GM21367 (cell line): ENCODE measurements around the gene GPC3.

Experiments
- ATAC-seq: cut with Tn5 transposase; IDR thresholded peaks from one replicate; pipeline ENCODE4 v1.9.1; 2021; ENCODE audit not compliant: unreplicated experiment

The GPC3 gene

DNA sequence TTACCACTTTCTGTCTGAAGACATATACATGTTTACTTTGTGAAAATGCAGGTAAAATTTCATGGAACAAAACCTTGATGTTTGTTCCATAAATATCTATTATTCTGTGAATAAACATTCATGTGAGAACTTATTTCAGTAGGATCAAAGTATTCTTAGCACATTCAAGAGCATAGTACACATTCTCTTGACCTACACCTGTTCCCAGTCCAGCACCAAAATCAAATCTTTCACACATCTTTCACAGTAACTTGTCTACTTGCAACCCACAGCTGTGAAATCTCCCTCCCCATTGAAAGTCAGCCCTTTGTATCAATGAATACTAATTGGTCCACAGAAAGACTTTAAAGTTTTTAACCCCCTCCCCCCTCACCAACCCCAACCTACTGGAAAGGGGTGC is 283.2 kb downstream of the GPC3 start:
- ATAC-seq = no peak

DNA sequence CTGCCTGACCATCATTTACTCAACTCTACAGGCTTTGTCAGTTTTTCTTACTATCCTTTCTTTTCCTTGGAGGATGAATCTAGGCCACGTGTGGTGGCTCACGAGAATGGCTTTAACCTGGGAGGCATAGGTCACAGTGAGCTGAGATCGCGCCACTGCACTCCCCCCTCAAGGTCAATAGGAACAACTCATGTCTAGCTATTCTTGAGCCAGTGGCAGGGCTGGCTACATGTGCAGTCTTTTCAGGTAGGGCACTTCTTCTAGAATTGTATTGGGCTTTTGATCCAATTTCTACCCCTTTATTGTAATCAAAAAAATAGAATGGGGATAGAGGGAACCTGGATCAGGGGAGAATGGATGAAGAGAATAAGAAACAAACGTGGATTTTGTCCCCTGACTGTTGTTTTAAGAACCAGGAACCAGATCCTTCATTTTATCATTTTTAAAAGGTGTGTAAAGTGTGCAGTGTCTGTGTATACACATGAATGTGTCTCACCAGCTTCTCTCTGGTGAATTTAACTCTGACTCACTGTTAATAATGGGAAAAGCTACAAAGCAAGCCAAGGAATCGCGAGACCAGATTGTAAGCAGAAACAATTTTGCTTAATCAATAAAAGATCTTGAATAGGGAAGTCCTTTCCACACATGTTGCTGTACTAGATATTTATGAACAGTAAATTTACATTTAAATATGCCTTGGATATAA is 286.2 kb downstream of the GPC3 start:
- ATAC-seq = no peak

DNA sequence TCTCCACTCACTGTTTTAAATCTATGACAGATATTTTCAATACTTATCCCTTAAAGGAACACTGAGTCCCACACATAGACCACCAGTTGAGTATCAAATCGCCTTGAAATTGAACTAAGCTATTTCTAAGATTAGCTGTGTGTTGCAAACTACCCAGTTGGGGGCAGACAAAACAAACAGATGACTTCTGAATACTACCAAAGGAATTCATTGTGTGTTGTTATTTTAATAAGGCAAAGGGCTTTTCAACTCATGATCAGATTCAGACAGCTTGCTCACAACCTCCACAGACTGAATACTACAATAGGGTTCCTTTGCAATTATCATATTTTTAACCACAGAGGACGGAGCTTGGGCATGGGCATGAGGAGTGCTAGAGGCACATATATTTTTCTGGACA is 287.1 kb downstream of the GPC3 start:
- no peak for ATAC-seq

DNA sequence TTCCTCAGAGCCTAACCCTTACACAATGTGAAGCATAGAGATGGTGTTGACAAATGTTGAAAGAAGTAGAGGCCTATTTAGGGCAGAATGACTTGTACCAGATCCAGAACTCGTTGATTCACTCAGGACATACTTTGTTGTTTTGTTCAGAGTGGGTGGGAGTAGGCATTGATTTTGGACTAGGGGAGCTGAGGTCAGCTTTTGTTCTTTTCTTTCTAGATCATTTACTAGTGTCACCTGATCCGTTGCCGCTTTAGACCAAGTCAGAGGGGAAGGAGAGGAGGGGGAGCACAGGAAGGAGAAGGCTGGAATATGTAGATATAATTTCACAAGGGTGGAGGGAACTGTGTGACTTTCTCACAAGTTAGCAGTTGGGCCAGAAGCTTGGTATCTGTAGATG is 287.7 kb downstream of the GPC3 start:
- ATAC-seq = no peak

DNA sequence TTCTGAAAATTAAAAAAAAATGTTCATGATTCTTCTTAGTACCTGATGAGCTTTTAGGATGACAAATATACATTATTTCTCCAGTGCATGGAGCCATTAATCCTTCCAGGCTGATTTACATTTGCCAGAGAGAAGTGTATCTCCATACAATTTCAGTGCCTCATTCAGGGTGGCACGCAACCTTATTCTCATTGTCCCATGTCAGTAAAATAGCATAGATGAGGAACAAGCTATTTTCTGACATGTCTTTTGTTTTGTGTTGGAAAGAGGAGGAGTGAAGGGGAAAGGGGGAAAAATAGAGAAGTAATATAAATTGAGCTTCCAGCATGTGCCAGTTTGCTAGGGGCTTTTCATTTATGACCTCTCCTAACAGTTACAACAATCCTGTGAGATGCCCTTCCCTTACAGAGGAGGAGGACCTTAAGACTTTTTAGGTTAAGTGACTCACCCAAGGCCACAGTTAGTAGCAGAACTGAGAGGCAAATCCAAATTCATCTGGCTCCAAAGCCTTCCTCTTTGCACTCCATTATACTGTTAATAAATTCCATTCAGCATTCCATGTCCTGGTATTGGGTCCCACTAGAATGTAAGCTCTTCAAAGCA is 295.3 kb downstream of the GPC3 start:
- ATAC-seq = no peak

DNA sequence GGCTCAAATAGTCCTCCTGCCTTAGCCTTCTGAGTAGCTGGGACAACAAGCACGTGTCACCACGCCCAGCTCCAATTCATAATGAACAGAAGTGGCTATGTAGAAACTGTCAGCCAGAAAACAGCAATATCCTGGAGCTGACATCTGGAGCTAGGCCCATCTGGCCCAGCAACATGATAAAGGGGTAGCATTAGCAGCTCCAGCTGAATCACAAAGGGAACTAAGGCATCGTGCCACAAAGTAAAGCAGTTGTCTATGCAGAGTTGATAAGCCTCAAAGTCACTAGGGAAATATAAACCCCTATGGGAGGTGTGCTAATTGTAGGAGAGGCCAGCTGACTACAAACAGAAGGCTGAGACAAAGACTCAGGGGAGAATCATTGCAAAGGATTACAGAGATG is 299.6 kb downstream of the GPC3 start:
- no peak for ATAC-seq

DNA sequence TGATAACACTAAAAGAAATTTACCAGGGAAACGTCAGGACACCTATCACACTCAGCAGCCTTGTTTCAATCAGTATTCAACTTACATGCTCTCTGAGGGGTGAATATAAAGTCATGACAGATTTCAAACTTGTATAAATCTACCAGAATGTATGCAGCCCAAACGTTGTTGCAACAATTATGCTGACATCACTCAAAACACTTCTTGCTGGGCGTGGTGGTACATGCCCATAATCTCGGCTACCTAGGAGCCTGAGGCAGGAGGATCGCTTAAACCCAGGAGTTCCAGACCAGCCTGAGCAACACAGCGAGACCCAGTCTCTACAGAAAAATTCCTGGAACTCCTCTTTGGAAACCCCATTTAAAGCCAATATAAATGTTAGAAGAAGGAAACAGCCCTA is 303.5 kb downstream of the GPC3 start:
- ATAC-seq = no peak

DNA sequence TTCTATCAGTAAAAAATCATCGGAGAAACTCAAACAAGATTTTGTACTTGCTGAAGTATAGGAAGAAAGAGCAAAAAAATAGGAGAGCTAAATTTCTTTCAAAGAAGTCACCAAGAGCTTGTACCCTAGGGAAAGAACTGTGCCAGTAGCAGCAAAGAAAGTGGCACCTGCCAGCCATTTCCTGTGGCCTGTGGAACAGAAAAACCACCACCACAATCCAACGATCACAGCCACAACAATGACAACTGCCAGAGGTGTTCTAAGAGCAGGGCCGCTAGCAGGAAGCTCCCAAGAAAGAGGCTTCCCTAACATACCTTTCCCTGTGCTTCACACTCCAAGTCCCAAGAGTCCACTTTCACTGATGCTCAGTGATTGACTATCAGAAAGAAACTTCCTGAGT is 304.0 kb downstream of the GPC3 start:
- ATAC-seq = no peak

DNA sequence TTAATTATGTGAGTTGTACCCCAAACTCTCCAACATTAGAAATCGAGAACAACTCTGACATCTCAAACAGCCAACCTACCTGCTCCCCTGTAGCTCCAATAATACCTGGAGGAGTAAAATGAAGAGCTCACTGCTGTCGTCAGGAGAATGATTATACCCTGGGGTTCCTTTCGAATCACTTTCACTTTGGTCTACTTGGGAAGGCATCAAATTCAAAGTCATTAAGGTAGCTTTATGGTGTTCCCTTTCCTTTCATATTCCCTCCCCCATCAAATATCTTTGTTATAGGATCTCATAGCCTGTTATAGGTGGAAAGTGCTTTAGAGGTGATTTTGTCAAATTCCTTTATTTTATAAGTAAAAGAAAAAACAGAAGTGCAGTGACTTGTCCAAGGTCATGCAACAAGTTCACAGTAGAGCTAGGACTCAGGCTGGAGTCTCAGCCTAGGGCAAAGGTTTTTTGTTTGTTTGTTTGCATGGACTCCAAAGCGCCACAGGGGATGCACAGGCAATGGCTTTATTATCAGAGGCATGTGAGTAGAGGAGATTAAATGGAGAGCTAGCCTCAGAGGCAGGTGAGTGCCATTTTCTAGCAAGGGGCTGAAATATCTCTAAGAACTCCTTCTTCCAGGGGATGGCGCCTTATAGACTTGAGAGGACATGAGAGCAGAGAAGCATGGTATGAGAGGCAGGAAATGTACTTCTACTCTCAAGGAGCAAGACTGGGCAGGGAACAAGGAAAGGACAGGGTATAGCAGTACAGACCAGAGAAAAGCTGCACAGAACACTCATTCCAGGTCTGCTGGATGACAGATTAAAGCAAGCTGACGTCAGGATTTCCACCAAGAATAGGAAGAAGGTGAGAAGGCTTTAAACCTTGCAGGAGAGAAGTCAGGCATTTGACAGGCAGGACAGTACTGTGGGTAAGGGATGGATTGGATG is 308.0 kb downstream of the GPC3 start:
- no peak for ATAC-seq

DNA sequence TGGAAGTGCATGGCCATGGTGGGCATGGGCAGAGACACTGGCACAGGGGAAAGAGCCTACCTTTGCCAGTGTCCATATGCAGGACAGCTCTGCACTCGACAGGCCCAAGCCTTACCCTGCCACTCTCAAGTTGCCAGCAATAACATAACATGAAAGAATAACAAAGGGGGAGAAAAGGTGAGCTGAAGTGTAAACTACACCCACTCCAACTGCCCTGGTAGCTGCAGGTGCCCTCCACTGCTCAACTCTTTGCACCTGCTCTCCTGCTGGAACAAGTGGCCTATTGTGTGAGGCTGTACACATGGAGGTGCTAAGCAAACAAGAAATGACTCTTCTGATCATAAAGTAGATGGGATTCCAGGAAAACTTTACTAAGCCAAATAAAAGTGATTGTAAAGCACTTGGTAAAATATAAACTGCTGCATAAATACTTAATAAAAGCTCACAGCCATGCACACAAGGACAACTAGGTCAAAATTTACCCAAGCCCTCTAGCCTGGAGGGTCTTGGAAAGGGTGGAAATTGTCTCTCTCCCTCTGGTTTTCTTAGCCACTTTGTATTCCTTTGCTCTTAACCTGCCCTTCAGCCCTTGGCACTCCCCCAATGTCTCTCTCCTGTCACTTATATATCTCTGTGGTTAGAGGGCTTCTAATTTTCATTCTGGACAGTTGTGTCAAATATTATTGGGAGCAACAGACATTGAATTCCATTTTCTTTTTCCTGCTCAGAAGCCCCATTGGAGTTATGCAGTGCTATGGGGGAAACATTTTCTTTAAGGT is 308.9 kb downstream of the GPC3 start:
- no peak for ATAC-seq

DNA sequence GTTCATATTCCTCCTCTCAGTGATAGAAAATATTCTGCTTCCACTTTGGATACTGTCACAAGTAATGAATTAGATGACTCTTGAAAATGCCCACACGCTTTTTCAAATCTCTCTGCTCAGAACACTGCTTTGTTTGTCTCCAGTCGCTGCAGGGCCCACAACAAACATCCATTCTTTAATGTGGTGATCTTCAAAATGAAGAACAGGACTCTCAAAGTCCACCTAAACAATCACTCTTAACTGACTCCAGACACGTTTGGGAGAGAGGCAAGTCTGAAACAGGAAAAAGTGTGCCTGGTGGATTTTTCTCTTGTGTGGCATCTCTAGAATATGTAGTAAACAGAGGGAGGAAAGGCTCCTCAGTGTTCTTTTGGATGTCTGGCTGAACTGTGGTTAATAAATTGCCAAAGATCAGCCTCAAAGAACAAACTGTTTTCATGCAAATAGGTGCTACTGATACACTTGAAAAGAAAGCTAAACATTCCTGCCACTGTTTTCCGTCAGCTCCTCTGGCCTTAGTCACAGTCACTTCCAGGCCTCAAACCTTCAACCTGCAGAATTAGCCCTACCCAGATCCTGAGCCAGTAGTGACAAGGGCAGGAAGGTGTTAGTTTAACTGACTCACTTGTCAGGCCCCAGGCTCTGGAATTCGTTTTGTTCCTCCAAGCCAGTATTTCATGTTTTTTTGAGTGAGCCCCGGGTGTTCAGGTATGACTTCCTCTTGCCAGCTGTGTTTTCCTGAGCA is 310.5 kb downstream of the GPC3 start:
- ATAC-seq = no peak

DNA sequence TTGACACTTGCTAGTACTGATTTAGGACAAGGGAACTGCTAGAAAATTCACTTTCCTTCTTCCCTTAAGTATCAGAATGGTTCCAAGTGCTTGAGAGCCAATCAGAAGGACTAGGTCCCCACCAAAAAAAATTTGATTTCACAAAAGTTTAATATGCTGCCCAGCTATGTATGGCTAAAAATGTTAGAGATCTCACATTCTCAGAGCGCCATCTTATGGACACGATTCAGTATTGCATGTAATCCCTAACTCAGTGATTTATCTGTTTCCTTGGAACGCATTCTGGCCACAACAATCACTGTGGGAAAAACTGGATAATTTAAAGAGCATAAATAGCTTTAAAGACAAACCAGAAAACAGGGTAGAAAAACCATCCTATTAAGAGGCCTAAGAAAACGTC is 315.0 kb downstream of the GPC3 start:
- no peak for ATAC-seq

DNA sequence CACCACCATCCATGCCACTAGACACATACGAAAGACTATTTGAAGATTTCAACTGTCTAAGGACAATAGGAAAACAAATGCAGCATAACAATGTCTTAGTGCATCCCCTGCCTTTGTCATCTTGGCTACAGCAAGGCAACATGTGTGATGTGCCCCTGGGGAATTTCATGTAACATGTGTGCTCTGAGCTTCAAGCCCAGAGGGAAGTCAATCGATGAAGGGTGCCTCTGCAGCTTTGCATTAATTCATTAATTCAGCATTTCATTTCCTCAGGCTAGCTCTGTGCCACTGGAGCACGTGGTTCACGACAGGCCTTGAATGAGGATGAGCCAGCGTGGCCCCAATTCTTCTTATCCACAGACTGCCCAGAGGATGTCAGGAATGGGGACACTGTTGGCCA is 316.2 kb downstream of the GPC3 start:
- ATAC-seq = no peak

DNA sequence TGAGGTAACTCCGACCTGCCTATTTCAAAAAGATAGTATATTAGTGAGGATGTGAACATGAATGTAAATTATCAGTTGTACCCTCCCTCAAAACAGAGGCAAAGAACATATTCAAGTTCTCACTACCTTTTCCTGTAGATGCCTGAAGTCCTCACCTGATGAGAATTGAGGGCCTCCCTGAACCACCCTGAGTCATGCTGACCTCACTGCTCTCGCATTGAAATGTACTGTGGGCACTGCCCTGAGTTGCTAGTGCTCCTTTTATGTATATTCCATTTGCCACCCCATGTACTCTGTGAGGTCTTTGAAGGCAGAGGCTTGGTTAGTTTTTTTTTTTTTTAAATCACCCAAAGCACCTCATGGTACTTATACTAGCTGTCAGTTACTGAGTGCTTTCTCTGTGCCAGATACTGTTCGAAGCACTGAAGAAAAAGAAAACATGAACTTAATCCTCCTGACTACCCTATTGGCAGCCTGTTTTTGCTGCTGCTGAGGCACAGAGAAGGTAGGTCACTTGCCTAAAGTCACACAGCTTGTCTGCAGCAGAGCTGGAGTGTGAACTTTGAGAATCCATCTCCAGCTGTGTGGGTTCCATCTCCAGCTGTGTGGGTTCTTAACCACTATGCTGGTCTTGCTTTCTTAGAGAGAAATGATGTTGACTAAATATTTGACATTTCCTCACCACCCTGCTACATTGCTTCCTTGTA is 317.0 kb downstream of the GPC3 start:
- ATAC-seq = no peak

DNA sequence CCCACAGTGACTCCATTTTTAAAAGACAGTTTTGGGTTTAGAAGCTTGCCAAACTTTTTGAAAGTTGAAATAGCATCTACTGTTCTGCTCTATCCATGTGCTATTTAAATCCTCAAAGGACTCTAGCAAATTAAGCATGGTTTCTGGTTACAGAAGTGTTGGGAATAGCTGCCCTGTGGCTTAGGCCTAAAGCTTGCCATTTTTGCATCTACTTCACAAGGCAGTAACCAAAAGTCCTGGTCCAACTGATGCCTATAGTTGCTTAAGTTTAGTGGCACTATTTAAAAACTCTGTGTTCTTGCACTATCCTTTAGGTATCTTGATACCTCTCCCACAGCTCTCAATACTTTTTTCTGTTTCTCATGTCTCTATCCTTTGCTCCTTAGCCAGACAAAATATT is 319.1 kb downstream of the GPC3 start:
- ATAC-seq = no peak

DNA sequence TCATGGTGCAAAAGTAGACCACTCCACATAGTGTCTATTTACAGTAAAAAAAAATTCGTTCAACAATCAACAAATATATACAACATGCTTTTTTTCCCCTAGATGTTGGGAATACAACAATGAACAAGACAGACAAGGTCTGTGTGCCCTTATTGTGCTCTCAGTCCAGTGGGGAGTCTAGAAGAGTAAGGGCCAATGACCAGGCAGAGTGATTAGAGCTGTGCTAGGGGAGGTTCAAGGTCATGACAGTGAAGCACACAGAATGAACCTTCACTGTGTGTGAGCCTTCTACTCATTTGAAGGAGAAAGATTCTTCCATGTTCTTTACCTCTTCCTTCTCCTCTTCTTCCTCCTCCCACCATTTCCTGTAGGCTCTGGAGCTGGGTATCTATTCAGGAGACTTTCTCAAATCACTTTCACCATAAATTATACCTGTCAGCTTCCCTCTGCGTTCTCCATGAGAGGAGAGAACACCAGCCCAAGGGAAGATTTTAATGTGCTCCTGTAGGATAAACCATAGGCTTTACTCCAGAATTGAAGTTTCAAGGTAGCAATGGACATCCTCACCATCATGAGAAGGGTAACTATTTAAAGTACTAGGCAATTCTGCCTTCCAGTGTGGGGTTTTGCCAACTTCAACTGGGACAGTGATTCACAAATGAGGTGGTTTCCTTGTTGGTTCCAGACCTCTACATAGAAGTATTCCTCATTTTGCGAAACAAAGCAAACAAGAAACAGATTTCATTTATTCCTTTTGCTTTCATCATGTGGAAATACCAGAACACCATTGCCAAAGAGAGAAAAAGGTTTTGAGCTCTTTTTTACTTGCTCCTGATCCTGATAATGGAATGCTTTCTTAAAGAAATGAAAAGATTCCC is 323.2 kb downstream of the GPC3 start:
- no peak for ATAC-seq

DNA sequence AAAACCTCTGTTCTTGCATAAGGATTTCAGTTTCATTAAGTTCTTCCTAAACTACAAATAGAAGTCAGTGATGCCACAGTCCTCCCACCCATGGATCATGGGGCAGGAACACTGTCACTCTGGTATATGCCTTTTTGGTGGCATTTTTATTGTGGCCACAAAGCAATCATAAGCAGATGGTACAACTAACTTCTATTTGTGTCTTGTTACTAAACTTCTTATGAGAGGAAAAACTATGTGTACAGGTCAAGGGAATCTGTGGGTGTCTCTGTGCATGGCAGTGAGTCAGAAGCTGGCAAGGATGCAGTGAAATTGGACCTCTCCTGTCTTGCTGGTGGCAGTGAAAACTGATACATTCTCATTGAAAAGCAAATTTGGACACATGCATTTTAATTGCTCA is 325.1 kb downstream of the GPC3 start:
- no peak for ATAC-seq

DNA sequence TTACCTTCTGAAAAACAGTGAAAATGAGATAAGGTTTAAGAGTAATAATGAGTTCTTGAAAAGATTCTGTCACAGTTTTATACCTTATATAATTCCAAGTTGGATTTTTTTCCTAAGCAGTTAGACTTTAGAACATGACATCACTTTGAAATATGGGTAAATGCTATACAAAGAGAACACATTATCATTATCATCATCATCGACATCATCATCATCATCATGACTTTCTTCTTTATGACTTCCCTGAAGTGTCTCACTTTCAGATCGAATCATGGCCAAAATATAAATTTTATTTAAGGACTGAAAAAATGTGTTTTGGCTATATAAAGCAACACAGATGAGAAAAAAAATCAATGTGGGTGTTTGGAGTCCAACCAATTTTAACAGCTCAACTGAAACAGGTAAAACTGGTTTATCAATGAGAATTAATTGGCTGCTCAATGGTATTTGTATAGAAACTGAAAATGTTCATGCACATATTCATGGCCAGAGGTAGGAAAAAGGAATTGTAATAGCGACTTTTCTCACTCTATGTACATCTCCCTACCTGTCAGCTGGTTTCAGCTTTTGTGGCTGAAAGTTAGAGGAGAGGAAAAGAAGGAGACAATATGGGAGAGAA is 327.0 kb downstream of the GPC3 start:
- no peak for ATAC-seq
